ENCODE results near the gene ERBB4. TPM values are rescaled to one million over a fixed set of nuclear protein-coding genes. Genes with fewer than 3 reads are reported as not detected.

ERBB4 gene
- total RNA-seq, 1 donor from 2014 or later: 10.2 TPM

GRCh38 chr2:212364112-212364985, 174.3 kb downstream of the ERBB4 start:
- no peak for DNase-seq (ENCODE audit: low spot score)

GRCh38 chr2:212361174-212361756, 177.3 kb downstream of the ERBB4 start:
- DNase-seq (ENCODE audit: low spot score): no peak

- DNase-seq (ENCODE audit: low spot score): no peak
Observed at GRCh38 chr2:212360068-212360460, 178.5 kb downstream of the ERBB4 start.

- DNase-seq (ENCODE audit: low spot score): no peak
Observed at GRCh38 chr2:212359425-212360067, 179.1 kb downstream of the ERBB4 start.

GRCh38 chr2:212357606-212358005, 181.0 kb downstream of the ERBB4 start:
- DNase-seq (ENCODE audit: low spot score): no peak

- DNase-seq (ENCODE audit: low spot score): no peak
Observed at GRCh38 chr2:212354382-212354781, 184.2 kb downstream of the ERBB4 start.

GRCh38 chr2:212348501-212348900, 190.1 kb downstream of the ERBB4 start:
- DNase-seq (ENCODE audit: low spot score): no peak

- DNase-seq (ENCODE audit: low spot score): no peak
Observed at GRCh38 chr2:212346865-212347264, 191.7 kb downstream of the ERBB4 start.

- no peak for DNase-seq (ENCODE audit: low spot score)
Observed at GRCh38 chr2:212345966-212346365, 192.6 kb downstream of the ERBB4 start.

GRCh38 chr2:212344131-212344530, 194.5 kb downstream of the ERBB4 start:
- no peak for DNase-seq (ENCODE audit: low spot score)

GRCh38 chr2:212343167-212343566, 195.4 kb downstream of the ERBB4 start:
- no peak for DNase-seq (ENCODE audit: low spot score)

GRCh38 chr2:212337486-212338343, 200.9 kb downstream of the ERBB4 start:
- DNase-seq (ENCODE audit: low spot score): no peak

- DNase-seq (ENCODE audit: low spot score): no peak
Observed at GRCh38 chr2:212337036-212337435, 201.6 kb downstream of the ERBB4 start.

- no peak for DNase-seq (ENCODE audit: low spot score)
Observed at GRCh38 chr2:212330263-212330662, 208.3 kb downstream of the ERBB4 start.

GRCh38 chr2:212328712-212329496, 209.7 kb downstream of the ERBB4 start:
- DNase-seq (ENCODE audit: low spot score): no peak

- DNase-seq (ENCODE audit: low spot score): no peak
Observed at GRCh38 chr2:212328136-212328535, 210.5 kb downstream of the ERBB4 start.

GRCh38 chr2:212327171-212327809, 211.3 kb downstream of the ERBB4 start:
- no peak for DNase-seq (ENCODE audit: low spot score)

- DNase-seq (ENCODE audit: low spot score): no peak
Observed at GRCh38 chr2:212318636-212319035, 220.0 kb downstream of the ERBB4 start.

GRCh38 chr2:212314680-212315079, 223.9 kb downstream of the ERBB4 start:
- DNase-seq (ENCODE audit: low spot score): no peak

- no peak for DNase-seq (ENCODE audit: low spot score)
Observed at GRCh38 chr2:212311807-212312404, 226.7 kb downstream of the ERBB4 start.

Data from ureter (tissue), 1 donor.